BLaER1 (cell line): Measurements from ENCODE around the gene SHB.

Experiments
- H3K27ac ChIP-seq: shearing (Covaris generic); formaldehyde crosslinking; 2 replicates; pipeline ENCODE4 v1.8.1; 2022
- H3K27me3 ChIP-seq: shearing (Covaris generic); formaldehyde crosslinking; 2 replicates; pipeline ENCODE4 v1.8.1; 2022
- H3K36me3 ChIP-seq: shearing (Covaris generic); formaldehyde crosslinking; 2 replicates; pipeline ENCODE4 v1.8.1; 2022
- H3K4me1 ChIP-seq: shearing (Covaris generic); formaldehyde crosslinking; 2 replicates; pipeline ENCODE4 v1.8.1; 2022
- H3K4me2 ChIP-seq: shearing (Covaris generic); formaldehyde crosslinking; 2 replicates; pipeline ENCODE4 v1.8.1; 2022
- H3K4me3 ChIP-seq: shearing (Covaris generic); formaldehyde crosslinking; 2 replicates; pipeline ENCODE4 v1.8.1; 2022
- H3K9ac ChIP-seq: shearing (Covaris generic); formaldehyde crosslinking; 2 replicates; pipeline ENCODE4 v1.8.1; 2022
- H3K9me3 ChIP-seq: shearing (Covaris generic); formaldehyde crosslinking; 2 replicates; pipeline ENCODE4 v1.8.1; 2022
- H4K20me1 ChIP-seq: shearing (Covaris generic); formaldehyde crosslinking; 2 replicates; pipeline ENCODE4 v1.8.1; 2022
- Cebpa-rat ChIP-seq: shearing (Covaris generic); IDR thresholded peaks from 2 replicates; pipeline ENCODE4 v1.8.1; 2022

Gene SHB

DNA sequence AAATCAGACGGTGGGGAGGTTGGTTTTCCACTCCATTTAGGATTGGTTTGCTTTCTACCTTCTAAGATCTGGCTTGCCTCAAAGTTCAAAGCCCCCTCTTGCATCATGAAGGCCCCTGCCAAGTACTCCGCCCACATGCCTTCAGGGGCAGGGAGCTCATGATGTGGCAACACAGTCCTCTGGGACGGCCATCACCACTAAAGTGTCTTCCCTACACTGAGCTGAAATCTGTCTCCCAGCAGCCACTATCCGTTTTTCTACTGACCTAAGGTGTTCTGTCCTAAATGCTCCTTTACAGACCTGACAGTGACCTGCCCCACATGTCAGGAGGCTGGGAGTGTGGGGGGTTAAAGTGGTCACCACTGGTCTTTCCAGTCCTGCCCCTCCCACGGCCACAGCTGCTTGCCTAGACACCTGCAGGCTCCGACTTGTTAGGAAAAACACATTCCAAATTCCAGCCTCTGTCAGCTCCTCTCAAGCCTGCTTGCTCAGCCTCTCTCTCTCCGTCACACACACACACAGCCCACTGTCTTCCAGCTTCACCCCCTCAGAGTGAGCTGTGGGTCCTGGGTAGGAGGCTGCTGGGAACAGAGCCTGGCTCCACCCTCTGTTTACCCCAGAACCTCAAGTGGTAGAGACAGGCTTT is 44.9 kb downstream of the SHB start:
- no peaks in the 10 kb centered on the region for H3K36me3 ChIP-seq
- H3K9me3 ChIP-seq: no peaks in the 10 kb centered on the region
- H4K20me1 ChIP-seq: no peaks in the 10 kb centered on the region
- H3K4me1 ChIP-seq: peaks cover 21% of the 10 kb centered on the region
- peak overlapping the region; percentile 37; the same call in 1 of the 2 replicates for H3K4me2 ChIP-seq
- 0 out of 2 replicates have a peak overlapping the region, but pooled peaks have one; percentile 45 for H3K9ac ChIP-seq
- peak; percentile 65 for TF ChIP-seq Cebpa-rat
- no peak overlapping the region for H3K4me3 ChIP-seq
- 0 out of 2 replicates have a peak overlapping the region, but pooled peaks have one; percentile 6 for H3K27ac ChIP-seq
- no peaks in the 10 kb centered on the region for H3K27me3 ChIP-seq

DNA sequence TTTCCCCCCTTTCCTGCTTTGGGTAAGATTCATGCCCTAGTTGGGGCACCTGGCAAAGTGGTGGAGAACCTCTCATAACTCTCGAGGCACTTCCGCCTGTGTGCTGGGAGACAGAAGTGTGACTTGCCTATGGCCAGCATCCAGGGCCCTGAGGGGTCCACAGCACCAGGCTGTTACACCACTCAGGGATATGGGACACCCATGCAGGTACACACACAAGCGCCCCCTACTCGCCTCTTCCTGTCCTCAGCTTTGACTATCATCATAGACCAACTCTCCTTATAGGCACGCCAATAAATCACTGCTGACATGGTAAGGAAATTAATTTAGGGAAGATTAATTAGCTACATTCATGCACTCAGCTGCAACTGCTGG is 45.4 kb downstream of the SHB start:
- Histone ChIP-seq H3K9ac (no peak overlapping the region), H3K4me2 (no peak overlapping the region), H4K20me1 (no peaks in the 10 kb centered on the region), H3K36me3 (no peaks in the 10 kb centered on the region), H3K27me3 (no peaks in the 10 kb centered on the region), H3K4me3 (no peak overlapping the region), H3K9me3 (no peaks in the 10 kb centered on the region), H3K27ac (no peak overlapping the region), H3K4me1 (peaks cover 25% of the 10 kb centered on the region)
- TF ChIP-seq Cebpa-rat: no peak

DNA sequence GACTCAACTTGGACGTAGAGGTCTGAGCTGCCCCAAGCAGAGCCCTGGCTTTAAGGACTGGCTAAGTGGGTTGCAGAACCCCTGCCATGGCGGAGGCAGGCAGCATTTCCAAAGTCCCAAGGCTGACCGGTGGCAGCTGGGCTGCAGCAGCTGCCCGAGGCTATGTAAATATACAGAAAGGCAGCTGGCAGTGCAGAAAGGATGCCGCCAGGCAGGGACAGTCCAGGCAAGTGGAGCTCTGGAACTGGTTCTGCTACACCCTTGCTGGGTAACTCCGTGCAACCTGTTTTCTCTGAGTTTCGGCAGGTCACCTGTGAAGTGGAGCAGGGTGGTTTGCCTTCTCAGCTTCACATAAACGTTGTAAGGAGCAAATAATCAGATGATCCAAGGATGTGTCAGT is 46.0 kb downstream of the SHB start:
- H3K4me1 ChIP-seq: peaks cover 25% of the 10 kb centered on the region
- no peak overlapping the region for H3K4me3 ChIP-seq
- no peak overlapping the region for H3K9ac ChIP-seq
- no peaks in the 10 kb centered on the region for H4K20me1 ChIP-seq
- no peak overlapping the region for H3K27ac ChIP-seq
- H3K9me3 ChIP-seq: no peaks in the 10 kb centered on the region
- no peak for TF ChIP-seq Cebpa-rat
- H3K27me3 ChIP-seq: no peaks in the 10 kb centered on the region
- H3K36me3 ChIP-seq: no peaks in the 10 kb centered on the region
- no peak overlapping the region for H3K4me2 ChIP-seq

GRCh38 chr9:38022203-38022895 is 46.7 kb downstream of the SHB start:
- no peak overlapping the region for H3K4me3 ChIP-seq
- no peak overlapping the region for H3K9ac ChIP-seq
- H3K4me1 ChIP-seq: peaks cover 25% of the 10 kb centered on the region
- H3K36me3 ChIP-seq: no peaks in the 10 kb centered on the region
- no peak overlapping the region for H3K4me2 ChIP-seq
- no peak overlapping the region for H3K27ac ChIP-seq
- no peak for TF ChIP-seq Cebpa-rat
- H4K20me1 ChIP-seq: no peaks in the 10 kb centered on the region
- no peaks in the 10 kb centered on the region for H3K27me3 ChIP-seq
- no peaks in the 10 kb centered on the region for H3K9me3 ChIP-seq

GRCh38 chr9:38020151-38021076 is 48.6 kb downstream of the SHB start:
- Histone ChIP-seq H4K20me1 (no peaks in the 10 kb centered on the region), H3K9ac (no peak overlapping the region), H3K4me2 (no peak overlapping the region), H3K27me3 (no peaks in the 10 kb centered on the region), H3K27ac (no peak overlapping the region), H3K4me1 (peaks cover 18% of the 10 kb centered on the region), H3K36me3 (no peaks in the 10 kb centered on the region), H3K9me3 (no peaks in the 10 kb centered on the region), H3K4me3 (no peak overlapping the region)
- TF ChIP-seq Cebpa-rat: no peak

GRCh38 chr9:38019731-38020130 is 49.3 kb downstream of the SHB start:
- no peak for TF ChIP-seq Cebpa-rat
- H3K27me3 ChIP-seq: no peaks in the 10 kb centered on the region
- H3K4me2 ChIP-seq: no peak overlapping the region
- peaks cover 18% of the 10 kb centered on the region for H3K4me1 ChIP-seq
- no peaks in the 10 kb centered on the region for H3K36me3 ChIP-seq
- H3K9ac ChIP-seq: no peak overlapping the region
- H3K4me3 ChIP-seq: no peak overlapping the region
- H3K27ac ChIP-seq: no peak overlapping the region
- H4K20me1 ChIP-seq: no peaks in the 10 kb centered on the region
- no peaks in the 10 kb centered on the region for H3K9me3 ChIP-seq

- H3K9me3 ChIP-seq: no peaks in the 10 kb centered on the region
- H3K4me2 ChIP-seq: no peak overlapping the region
- H3K36me3 ChIP-seq: no peaks in the 10 kb centered on the region
- H3K4me3 ChIP-seq: no peak overlapping the region
- no peak overlapping the region for H3K9ac ChIP-seq
- no peaks in the 10 kb centered on the region for H3K27me3 ChIP-seq
- H3K27ac ChIP-seq: no peak overlapping the region
- H3K4me1 ChIP-seq: peaks cover 11% of the 10 kb centered on the region
- no peaks in the 10 kb centered on the region for H4K20me1 ChIP-seq
- TF ChIP-seq Cebpa-rat: no peak
These were observed 49.9 kb downstream of the SHB start for GRCh38 chr9:38018958-38019602.

DNA sequence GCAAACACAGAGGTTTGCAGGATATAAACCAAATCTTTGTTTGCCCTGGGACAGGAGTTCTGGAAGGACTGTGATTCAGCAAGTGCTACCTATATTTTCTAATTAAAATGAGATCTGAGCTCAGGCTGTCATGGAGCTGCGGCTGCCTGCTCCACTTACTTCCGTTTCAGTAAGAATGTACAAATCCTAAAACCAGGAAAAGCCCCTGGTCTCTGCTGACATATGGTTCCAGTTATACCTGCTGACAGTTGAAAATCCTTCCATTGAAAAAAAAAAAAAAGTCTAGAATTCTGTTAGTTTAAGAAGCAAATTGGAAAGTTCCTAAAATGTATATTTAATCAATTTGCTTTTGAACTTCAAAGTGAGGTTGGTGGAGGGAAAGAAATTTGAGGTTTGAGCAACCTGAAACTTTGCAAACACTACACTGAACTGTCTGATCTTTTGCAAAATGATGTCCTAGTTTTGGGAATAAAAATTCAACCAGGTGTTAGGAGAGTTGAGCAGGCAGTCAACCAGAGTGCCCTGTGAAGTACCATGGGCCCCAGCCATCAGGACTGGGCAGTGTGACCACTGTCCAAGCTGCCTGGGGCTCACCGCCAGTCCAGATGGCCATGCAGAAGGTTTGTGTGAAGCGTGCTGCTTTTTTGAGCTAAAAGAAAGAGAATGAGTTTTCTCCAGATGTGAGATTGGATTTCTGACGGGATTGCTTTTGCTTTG is 50.6 kb downstream of the SHB start:
- Histone ChIP-seq H4K20me1 (no peaks in the 10 kb centered on the region), H3K4me1 (0 out of 2 replicates have a peak, but pooled peaks cover 6% of the 10 kb centered on the region), H3K36me3 (no peaks in the 10 kb centered on the region), H3K4me2 (no peak overlapping the region), H3K4me3 (no peak overlapping the region), H3K9me3 (no peaks in the 10 kb centered on the region), H3K27ac (no peak overlapping the region), H3K9ac (no peak overlapping the region), H3K27me3 (no peaks in the 10 kb centered on the region)
- TF ChIP-seq Cebpa-rat: no peak

DNA sequence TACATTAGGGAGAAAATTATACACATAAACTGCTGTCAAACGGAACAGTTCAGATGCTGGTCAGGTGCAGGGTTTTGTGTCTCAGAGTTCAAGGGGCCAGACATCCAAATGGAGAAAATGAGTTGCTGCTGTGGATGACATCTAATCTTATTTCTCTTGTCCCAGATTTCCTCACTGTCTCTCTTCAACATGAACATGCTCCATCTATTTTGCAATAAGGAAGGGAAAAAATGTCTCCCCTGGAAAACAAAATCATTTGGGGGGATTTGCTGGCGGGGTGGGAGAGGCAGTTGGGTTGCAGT is 51.2 kb downstream of the SHB start:
- no peak overlapping the region for H3K27ac ChIP-seq
- H3K9me3 ChIP-seq: no peaks in the 10 kb centered on the region
- no peaks in the 10 kb centered on the region for H4K20me1 ChIP-seq
- H3K4me1 ChIP-seq: 0 out of 2 replicates have a peak, but pooled peaks cover 6% of the 10 kb centered on the region
- H3K9ac ChIP-seq: no peak overlapping the region
- H3K4me3 ChIP-seq: no peak overlapping the region
- H3K27me3 ChIP-seq: no peaks in the 10 kb centered on the region
- H3K36me3 ChIP-seq: no peaks in the 10 kb centered on the region
- TF ChIP-seq Cebpa-rat: no peak
- H3K4me2 ChIP-seq: no peak overlapping the region
